GM19193 (cell line): Measurements from ENCODE around the gene CADPS2.

ENCODE experiments used
- POLR2A ChIP-seq: IDR thresholded peaks from 4 replicates; pipeline ENCODE4 v1.6.1; 2011; ENCODE audit not compliant: insufficient read depth, insufficient read length; ENCODE audit errors: extremely low read depth

Gene CADPS2

GRCh38 chr7:122543166-122543565 is 343.1 kb downstream of the CADPS2 start:
- TF ChIP-seq POLR2A = no peak

DNA sequence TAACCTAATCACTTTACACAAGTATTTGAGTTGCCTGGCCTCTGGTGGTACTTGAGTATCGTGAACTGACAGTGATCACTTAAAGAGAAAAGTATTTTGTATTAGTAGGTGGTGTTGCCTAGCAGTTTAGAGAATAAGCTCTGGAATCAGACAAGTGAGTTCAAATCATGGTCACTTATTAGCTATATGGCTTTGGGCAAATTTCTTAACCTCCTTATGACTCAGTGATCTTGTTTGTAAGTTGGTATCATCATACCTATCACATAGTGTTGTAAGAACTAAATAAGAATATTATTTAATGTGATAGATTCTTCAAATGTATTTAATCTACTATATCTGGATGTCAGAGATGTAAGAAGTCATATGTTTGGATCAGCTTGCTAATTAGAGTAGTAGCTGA is 351.2 kb downstream of the CADPS2 start:
- TF ChIP-seq POLR2A = no peak

- TF ChIP-seq POLR2A = no peak
Measured at GRCh38 chr7:122532406-122533269, 353.6 kb downstream of the CADPS2 start.

DNA sequence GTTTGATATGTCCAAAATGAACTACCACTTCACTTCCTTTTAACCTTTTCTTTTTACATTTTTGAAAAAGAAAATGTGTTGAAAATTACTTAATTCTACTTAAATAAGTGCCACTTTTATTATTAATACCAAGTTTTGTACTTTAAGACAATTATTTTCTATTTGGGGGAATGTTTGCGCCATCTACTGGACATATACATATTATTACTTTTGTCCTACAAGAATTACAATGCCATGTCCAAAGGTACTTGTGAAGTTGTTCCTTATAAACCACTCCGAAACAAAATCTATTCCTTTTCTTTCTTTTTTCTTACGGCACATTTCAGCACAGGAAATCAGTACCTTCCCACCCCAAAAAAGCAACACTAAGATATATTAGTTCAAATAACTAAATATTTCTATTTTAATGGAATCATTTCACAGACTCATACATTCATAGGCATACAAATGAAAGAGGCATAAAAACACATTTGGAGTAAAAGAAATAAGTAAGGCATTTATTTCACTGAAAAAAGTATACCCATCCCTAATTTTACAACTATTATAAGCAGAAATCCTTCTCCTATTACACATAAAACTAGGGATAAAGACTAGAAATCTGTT is 357.3 kb downstream of the CADPS2 start:
- no peak for TF ChIP-seq POLR2A

- TF ChIP-seq POLR2A = no peak
Measured at GRCh38 chr7:122525355-122525754, 360.9 kb downstream of the CADPS2 start.

GRCh38 chr7:122521767-122522166 is 364.5 kb downstream of the CADPS2 start:
- TF ChIP-seq POLR2A = no peak

GRCh38 chr7:122520971-122521555 is 365.2 kb downstream of the CADPS2 start:
- TF ChIP-seq POLR2A = no peak

DNA sequence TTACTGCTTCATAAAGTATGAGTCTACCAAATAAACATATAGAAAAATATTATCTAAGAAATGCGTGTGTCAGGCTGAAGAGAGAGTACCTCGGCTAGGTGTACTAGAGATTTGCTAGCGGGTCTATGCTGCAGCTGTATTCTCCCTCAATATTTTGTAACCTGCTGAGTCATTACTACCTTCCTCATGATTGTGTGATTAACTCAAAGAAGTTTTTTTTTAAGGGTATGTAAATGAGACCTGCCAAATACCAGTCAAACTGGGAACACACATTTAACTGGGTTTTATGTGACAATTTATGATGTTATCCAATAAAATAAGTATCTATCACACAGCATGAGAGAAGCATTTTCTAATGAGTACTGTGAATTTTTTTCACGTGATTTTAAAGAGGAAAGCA is 367.8 kb downstream of the CADPS2 start:
- TF ChIP-seq POLR2A = no peak

- TF ChIP-seq POLR2A = no peak
Measured at GRCh38 chr7:122517576-122517975, 368.7 kb downstream of the CADPS2 start.

DNA sequence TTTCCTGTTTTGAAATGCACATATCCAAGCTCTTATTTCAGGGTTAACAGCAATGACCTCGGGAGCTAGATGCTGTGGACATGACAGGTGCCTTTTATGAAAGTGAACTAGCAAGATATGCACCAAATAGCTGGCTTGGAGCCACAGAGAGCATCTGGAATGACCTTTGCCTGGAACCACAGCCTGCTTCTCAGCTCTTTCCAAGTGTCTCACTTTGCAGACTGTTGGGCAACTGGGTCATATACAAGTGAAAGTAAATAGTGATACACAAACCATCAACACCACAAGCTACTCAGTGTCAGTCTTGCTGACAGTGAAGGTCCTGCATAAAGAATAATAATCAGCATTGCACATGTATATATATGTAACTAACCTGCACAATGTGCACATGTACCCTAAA is 370.9 kb downstream of the CADPS2 start:
- no peak for TF ChIP-seq POLR2A

DNA sequence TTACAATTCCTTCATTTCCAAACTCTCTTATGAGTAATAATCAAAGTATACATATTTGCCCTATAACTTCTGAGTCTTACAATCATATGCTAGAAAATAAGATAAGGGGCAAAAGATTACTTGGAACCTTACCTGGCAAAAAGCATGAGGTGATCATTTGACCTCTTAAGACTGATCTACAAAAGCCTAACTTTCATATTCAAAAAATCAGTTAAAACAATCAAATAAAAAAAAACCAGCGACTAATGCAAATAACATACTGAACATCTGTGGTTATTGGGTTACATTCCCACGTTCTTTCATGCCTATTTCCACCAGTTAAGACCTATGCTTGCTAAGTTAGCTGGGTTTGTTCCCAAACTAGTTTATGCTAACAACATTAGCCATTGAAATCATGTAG is 375.0 kb downstream of the CADPS2 start:
- TF ChIP-seq POLR2A = no peak

- TF ChIP-seq POLR2A = no peak
Measured at GRCh38 chr7:122507591-122507990, 378.7 kb downstream of the CADPS2 start.

DNA sequence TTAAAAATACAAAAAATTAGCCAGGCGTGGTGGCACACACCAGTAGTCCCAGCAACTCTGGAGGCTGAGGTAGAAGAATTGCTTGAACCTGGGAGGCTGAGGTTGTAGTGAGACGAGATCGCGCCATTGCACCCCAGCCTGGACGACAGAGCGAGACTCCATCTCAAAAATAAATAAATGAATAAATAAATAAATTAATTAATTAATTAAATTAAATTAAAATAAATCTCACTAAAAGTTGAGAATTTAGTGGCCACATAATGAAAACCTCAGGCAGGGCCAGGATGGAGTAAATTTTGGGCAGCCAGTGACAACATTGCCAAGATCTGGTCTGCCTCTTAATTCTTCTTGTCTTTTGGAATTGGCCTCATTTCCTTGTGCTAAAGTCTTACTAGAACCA is 394.3 kb downstream of the CADPS2 start:
- TF ChIP-seq POLR2A = no peak

- TF ChIP-seq POLR2A = no peak
Measured at GRCh38 chr7:122488241-122488640, 398.0 kb downstream of the CADPS2 start.

GRCh38 chr7:122487131-122487530 is 399.1 kb downstream of the CADPS2 start:
- TF ChIP-seq POLR2A = no peak

DNA sequence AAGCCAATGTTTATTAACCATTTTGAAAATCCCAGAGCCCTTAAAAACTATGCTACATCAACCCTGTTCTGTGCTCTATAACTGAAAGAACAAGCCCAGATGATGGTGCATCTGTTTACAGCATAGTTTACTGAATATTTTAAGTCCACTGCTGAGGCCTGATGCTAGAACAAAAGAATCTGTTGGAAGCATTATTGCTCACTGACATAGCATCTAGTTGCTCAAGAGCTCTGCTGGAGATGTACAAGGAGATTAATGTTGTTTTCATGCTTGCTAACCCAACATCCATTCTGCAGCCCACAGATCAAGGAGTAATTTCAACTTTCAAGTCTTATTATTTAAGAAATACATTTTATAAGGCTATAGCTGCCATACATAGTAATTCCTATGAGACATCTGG is 400.4 kb downstream of the CADPS2 start:
- TF ChIP-seq POLR2A = no peak
